B cell (primary cell): ENCODE measurements around the gene GNE. TPM values are rescaled to one million over a fixed set of nuclear protein-coding genes. Genes with fewer than 3 reads are reported as not detected.

ENCODE experiments used
- ATAC-seq: fragments of 200-7000 bp; cut with Tn5 transposase; one replicate; pipeline ENCODE4 v1.10.0; 2021; ENCODE audit warnings: low read depth, mild to moderate bottlenecking, moderate number of reproducible peaks, moderate library complexity
- CTCF ChIA-PET: fragments of 350-600 bp; sonication (Branson Sonifier 250); formaldehyde crosslinking; loops from one replicate; lab custom pipeline; 2021; ENCODE audit warnings: antibody characterized with exemption, inconsistent platforms; lab: Charles Lee
- POLR2A ChIA-PET: fragments of 350-600 bp; sonication (Branson Sonifier 250); formaldehyde crosslinking; loops from one replicate; lab custom pipeline; 2021; ENCODE audit warnings: antibody characterized with exemption; lab: Charles Lee
- DNase-seq: peaks from one replicate; pipeline ENCODE4 v3.0.0; 2013
- H2AFZ ChIP-seq: 2 replicates; pipeline ENCODE4 v1.6.1; 2012; ENCODE audit warnings: mild to moderate bottlenecking, low read depth, low read length; ENCODE audit not compliant: insufficient read depth, poor library complexity, severe bottlenecking
- H3K27ac ChIP-seq, 2 donors: 1 replicate in 1 of 2; 2 replicates in 1 of 2; pipeline ENCODE4 v1.5.1; 2012 to 2013; ENCODE audit warnings: low read length in 2 of 2, mild to moderate bottlenecking in 2 of 2, moderate library complexity in 1 of 2
- H3K27me3 ChIP-seq, 4 experiments: fragments of 200-600 bp in 1 of 4; sonication (generic) in 1 of 4; replicated peaks in 1 of 4; 1 replicate in 2 of 4; 2 replicates in 2 of 4; pipeline versions ENCODE4 v1.6.1 to v1.7.0; 2013 to 2016; ENCODE audit warnings: low read length in 3 of 4, mild to moderate bottlenecking in 2 of 4, mixed read lengths in 1 of 4, moderate library complexity in 1 of 4; ENCODE audit not compliant: insufficient read depth in 4 of 4, control insufficient read depth in 3 of 4; ENCODE audit errors: control extremely low read depth in 1 of 4
- H3K36me3 ChIP-seq, 2 experiments: replicated peaks in 1 of 2; 1 replicate in 1 of 2; 2 replicates in 1 of 2; pipeline versions ENCODE4 v1.6.1 to v1.7.1; 2013; ENCODE audit warnings: low read length in 1 of 2; ENCODE audit not compliant: insufficient read depth in 2 of 2, control insufficient read depth in 1 of 2; ENCODE audit errors: control extremely low read depth in 1 of 2, extremely low read depth in 1 of 2
- H3K4me1 ChIP-seq, 2 donors: fragments of 200-600 bp in 1 of 2; sonication (generic) in 1 of 2; 1 replicate in 1 of 2; 2 replicates in 1 of 2; pipeline versions ENCODE4 v1.5.1 to v1.6.1; 2013 to 2017; ENCODE audit warnings: low read length in 2 of 2; ENCODE audit not compliant: control insufficient read depth in 2 of 2, insufficient read depth in 2 of 2
- H3K4me2 ChIP-seq: replicated peaks from 2 replicates; pipeline ENCODE3; 2012; ENCODE audit warnings: mild to moderate bottlenecking, low read depth, low read length; ENCODE audit not compliant: poor library complexity, severe bottlenecking
- H3K4me3 ChIP-seq, 5 experiments: fragments of 200-600 bp in 1 of 5; sonication (generic) in 1 of 5; 1 replicate in 3 of 5; 2 replicates in 2 of 5; pipeline versions ENCODE4 v1.5.1 to v1.7.0; 2011 to 2016; ENCODE audit warnings: low read length in 4 of 5, mild to moderate bottlenecking in 4 of 5, low read depth in 2 of 5, control low read depth in 1 of 5, moderate library complexity in 1 of 5; ENCODE audit not compliant: insufficient read depth in 1 of 5; ENCODE audit errors: control extremely low read depth in 1 of 5, extremely low read depth in 1 of 5
- H3K79me2 ChIP-seq: fragments of 200-600 bp; sonication (generic); one replicate; pipeline ENCODE4 v1.6.0; 2016; ENCODE audit warnings: low read length; ENCODE audit not compliant: control insufficient read depth, insufficient read depth
- H3K9ac ChIP-seq: fragments of 200-600 bp; sonication (generic); 2 replicates; pipeline ENCODE4 v1.6.1; 2017; ENCODE audit warnings: mild to moderate bottlenecking, low read length, moderate library complexity
- H3K9me3 ChIP-seq, 3 donors: one replicate each; pipeline versions ENCODE4 v1.6.1 to v1.7.1; 2013; ENCODE audit warnings: low read length in 2 of 3; ENCODE audit not compliant: control insufficient read depth in 2 of 3, insufficient read depth in 1 of 3; ENCODE audit errors: control extremely low read depth in 1 of 3
- H4K20me1 ChIP-seq: 2 replicates; pipeline ENCODE4 v1.6.0; 2012; ENCODE audit warnings: mild to moderate bottlenecking, low read length; ENCODE audit not compliant: insufficient read depth, control insufficient read depth, poor library complexity, severe bottlenecking
- H3K27ac Mint-ChIP-seq: one replicate; pipeline ENCODE4 v1.8.0; 2021; ENCODE audit warnings: mixed read lengths
- H3K27me3 Mint-ChIP-seq: one replicate; pipeline ENCODE4 v1.8.0; 2021; ENCODE audit warnings: mixed read lengths
- H3K4me1 Mint-ChIP-seq: one replicate; pipeline ENCODE4 v1.8.0; 2021; ENCODE audit warnings: mixed read lengths
- H3K4me3 Mint-ChIP-seq: one replicate; pipeline ENCODE4 v1.8.0; 2021; ENCODE audit warnings: mixed read lengths
- H3K9me3 Mint-ChIP-seq: one replicate; pipeline ENCODE4 v1.8.0; 2022; ENCODE audit warnings: mixed read lengths; ENCODE audit not compliant: insufficient read depth
- EZH2 ChIP-seq: IDR thresholded peaks from 2 replicates; pipeline ENCODE4 v1.6.1; 2012; ENCODE audit warnings: borderline replicate concordance, low read depth, mild to moderate bottlenecking, moderate library complexity, low read length; ENCODE audit not compliant: insufficient read depth, poor library complexity, severe bottlenecking
- WGBS: methylation state at CpG from one replicate; pipeline ENCODE4 v1.1.5; 2013; ENCODE audit warnings: missing lambda C conversion rate; ENCODE audit not compliant: insufficient coverage; 5-methylcytosine and 5-hydroxymethylcytosine counted together
- intact Hi-C: fragments of 100-400 bp; cut with micrococcal nuclease; formaldehyde crosslinking; loops from one replicate; pipeline ENCODE4 v1.10.0; 2022
- polyA plus RNA-seq: library from polyadenylated mRNA; depleted of rRNA; stranded (reverse); fragments of >200 nt; gene quantifications from 2 replicates; pipeline ENCODE4 v1.2.3, GENCODE V29; 2012
- total RNA-seq, 2 donors: library from RNA; stranded (reverse); fragments of 120-200 nt in 1 of 2; gene quantifications; 1 replicate in 1 of 2; 2 replicates in 1 of 2; pipeline versions ENCODE4 v1.2.3 to v1.2.4, GENCODE V29; 2013 to 2022
- TF ChIP-seq, protein P1 (sequence below): fragments of 200-600 bp; IDR thresholded peaks from one replicate; pipeline ENCODE4 v1.8.0; 2022; ENCODE audit warnings: antibody characterized with exemption, mild to moderate bottlenecking

GNE gene
- total and polyA plus RNA-seq, 2 donors (not counting 1 experiment from before 2014, with no cell fraction given): 8.3 to 20.6 TPM

DNA sequence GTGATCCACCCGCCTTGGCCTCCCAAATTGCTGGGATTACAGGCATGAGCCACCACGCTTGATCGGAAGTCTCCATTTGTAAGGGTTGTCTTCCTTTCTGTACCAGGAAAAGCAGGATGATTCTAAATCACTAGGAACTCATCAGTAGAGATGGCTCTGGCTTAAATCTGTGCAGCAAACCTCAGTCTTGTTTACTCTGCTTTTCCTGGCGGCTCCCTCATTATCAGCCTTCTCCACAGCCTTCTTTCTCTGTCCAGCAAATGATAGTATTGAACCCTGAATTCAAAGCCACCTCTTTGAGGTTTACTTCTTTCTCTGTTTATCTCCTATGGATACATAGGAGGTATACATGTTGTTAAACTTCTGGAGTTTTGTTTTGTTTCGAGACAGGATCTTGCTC, 43.0 kb upstream of the GNE start:
- intact Hi-C loops: no loop called here
- Histone ChIP-seq H3K4me1 (no peaks in the 10 kb centered on the region), H3K4me2 (no peak overlapping the region), H3K27ac (no peak overlapping the region), H3K36me3 (no peaks in the 10 kb centered on the region), H3K79me2 (no peaks in the 10 kb centered on the region), H3K9ac (no peak overlapping the region), H3K27me3 (no peaks in the 10 kb centered on the region), H4K20me1 (no peaks in the 10 kb centered on the region), H3K9me3 (no peaks in the 10 kb centered on the region), H2AFZ (no peak overlapping the region), H3K4me3 (no peak overlapping the region)
- Mint-ChIP-seq H3K27ac (no peak overlapping the region), H3K9me3 (no peaks in the 10 kb centered on the region), H3K4me1 (no peaks in the 10 kb centered on the region), H3K4me3 (no peak overlapping the region), H3K27me3 (no peaks in the 10 kb centered on the region)
- TF ChIP-seq, protein P1, sequence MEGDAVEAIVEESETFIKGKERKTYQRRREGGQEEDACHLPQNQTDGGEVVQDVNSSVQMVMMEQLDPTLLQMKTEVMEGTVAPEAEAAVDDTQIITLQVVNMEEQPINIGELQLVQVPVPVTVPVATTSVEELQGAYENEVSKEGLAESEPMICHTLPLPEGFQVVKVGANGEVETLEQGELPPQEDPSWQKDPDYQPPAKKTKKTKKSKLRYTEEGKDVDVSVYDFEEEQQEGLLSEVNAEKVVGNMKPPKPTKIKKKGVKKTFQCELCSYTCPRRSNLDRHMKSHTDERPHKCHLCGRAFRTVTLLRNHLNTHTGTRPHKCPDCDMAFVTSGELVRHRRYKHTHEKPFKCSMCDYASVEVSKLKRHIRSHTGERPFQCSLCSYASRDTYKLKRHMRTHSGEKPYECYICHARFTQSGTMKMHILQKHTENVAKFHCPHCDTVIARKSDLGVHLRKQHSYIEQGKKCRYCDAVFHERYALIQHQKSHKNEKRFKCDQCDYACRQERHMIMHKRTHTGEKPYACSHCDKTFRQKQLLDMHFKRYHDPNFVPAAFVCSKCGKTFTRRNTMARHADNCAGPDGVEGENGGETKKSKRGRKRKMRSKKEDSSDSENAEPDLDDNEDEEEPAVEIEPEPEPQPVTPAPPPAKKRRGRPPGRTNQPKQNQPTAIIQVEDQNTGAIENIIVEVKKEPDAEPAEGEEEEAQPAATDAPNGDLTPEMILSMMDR: no peak
- no peak for TF ChIP-seq EZH2
- no peak for ATAC-seq
- ChIA-PET POLR2A (no interaction called here), CTCF (no interaction called here)
- 86% methylated on average over 4 of the region's 5 CpGs for WGBS
- DNase-seq: no peak

DNA sequence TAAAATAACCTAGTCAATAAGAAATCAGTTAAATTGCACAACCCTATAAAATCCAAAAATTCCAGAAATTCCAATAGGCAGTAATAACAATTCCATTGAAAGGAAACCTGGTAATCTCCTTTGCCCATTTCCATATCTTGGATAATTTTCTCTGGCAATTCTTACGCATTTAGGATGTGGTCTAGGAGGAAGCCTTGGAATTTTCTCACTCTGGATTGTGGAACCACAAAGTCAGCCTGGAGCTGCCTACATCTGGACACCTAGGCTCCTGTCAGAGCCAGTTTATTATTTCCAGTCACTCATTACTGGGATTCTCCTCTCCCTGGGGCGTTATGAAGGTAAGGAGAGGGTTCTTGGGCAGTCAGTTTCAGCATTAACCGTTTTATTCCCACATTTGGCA, 40.3 kb upstream of the GNE start:
- H2AFZ ChIP-seq: no peak overlapping the region
- POLR2A ChIA-PET: no interaction called here
- WGBS: 100% methylated on average over 1 of the region's 3 CpGs

More for the DNA sequence above, 40.3 kb upstream of the GNE start:
- TF ChIP-seq, protein P1: no peak
- TF ChIP-seq EZH2: no peak
- H3K9me3 ChIP-seq: no peaks in the 10 kb centered on the region
- H3K27me3 Mint-ChIP-seq: no peaks in the 10 kb centered on the region
- no peak overlapping the region for H3K4me3 Mint-ChIP-seq
- H3K9me3 Mint-ChIP-seq: no peaks in the 10 kb centered on the region
- no peaks in the 10 kb centered on the region for H3K79me2 ChIP-seq
- H3K4me2 ChIP-seq: no peak overlapping the region
- ATAC-seq: no peak
- no peak overlapping the region for H3K27ac Mint-ChIP-seq
- intact Hi-C loops: no loop called here
- H3K36me3 ChIP-seq: no peaks in the 10 kb centered on the region
- no peak overlapping the region for H3K4me3 ChIP-seq
- H3K4me1 ChIP-seq: no peaks in the 10 kb centered on the region
- CTCF ChIA-PET: no interaction called here
- DNase-seq: no peak
- H4K20me1 ChIP-seq: no peaks in the 10 kb centered on the region
- H3K9ac ChIP-seq: no peak overlapping the region
- no peak overlapping the region for H3K27ac ChIP-seq
- H3K27me3 ChIP-seq: no peaks in the 10 kb centered on the region
- no peaks in the 10 kb centered on the region for H3K4me1 Mint-ChIP-seq
